Keratinocyte (primary cell): Measurements from ENCODE around the gene PRKCA. TPM values are rescaled to one million over a fixed set of nuclear protein-coding genes. Genes with fewer than 3 reads are reported as not detected.

Experiments used
- DNase-seq: peaks from one replicate; pipeline ENCODE4 v3.0.0-alpha.2; 2011; ENCODE audit warnings: low read depth, missing footprints, low spot score
- FAIRE-seq: peaks from 2 replicates; lab custom pipeline; 2011; peaks lifted over from hg19 to GRCh38; lab: Jason Lieb, UNC
- H2AFZ ChIP-seq: 2 replicates; pipeline ENCODE4 v1.6.0; 2012; ENCODE audit warnings: low read length, control low read depth, inconsistent platforms; ENCODE audit not compliant: control insufficient read depth
- H3K27ac ChIP-seq: 2 replicates; pipeline ENCODE4 v1.5.1; 2011; ENCODE audit warnings: low read length; ENCODE audit not compliant: control insufficient read depth, insufficient read depth
- H3K27me3 ChIP-seq: 3 replicates; pipeline ENCODE4 v1.6.0; 2011; ENCODE audit warnings: low read length; ENCODE audit not compliant: control insufficient read depth, insufficient read depth; ENCODE audit errors: extremely low read depth
- H3K36me3 ChIP-seq, 2 experiments: 2 replicates in 1 of 2; 3 replicates in 1 of 2; pipeline ENCODE4 v1.5.1; 2011; ENCODE audit warnings: low read length in 2 of 2, mild to moderate bottlenecking in 1 of 2; ENCODE audit not compliant: control insufficient read depth in 2 of 2, insufficient read depth in 2 of 2; ENCODE audit errors: extremely low read depth in 1 of 2
- H3K4me1 ChIP-seq: 3 replicates; pipeline ENCODE4 v1.5.1; 2011; ENCODE audit warnings: low read length; ENCODE audit not compliant: control insufficient read depth, insufficient read depth; ENCODE audit errors: extremely low read depth
- H3K4me2 ChIP-seq: 3 replicates; pipeline ENCODE4 v1.6.0; 2011; ENCODE audit warnings: low read depth, low read length; ENCODE audit not compliant: control insufficient read depth, insufficient read depth; ENCODE audit errors: extremely low read depth
- H3K4me3 ChIP-seq, 3 experiments: fragments of 200-600 bp in 1 of 3; sonication (generic) in 1 of 3; 2 replicates in 2 of 3; 3 replicates in 1 of 3; pipeline ENCODE4 v1.5.1; 2011 to 2016; ENCODE audit warnings: low read length in 3 of 3, mild to moderate bottlenecking in 3 of 3, control low read depth in 2 of 3, inconsistent platforms in 1 of 3, low read depth in 1 of 3, mixed read lengths in 1 of 3, mixed run types in 1 of 3, moderate library complexity in 1 of 3; ENCODE audit not compliant: control insufficient read depth in 2 of 3, insufficient read depth in 2 of 3; ENCODE audit errors: extremely low read depth in 1 of 3
- H3K79me2 ChIP-seq: 2 replicates; pipeline ENCODE4 v1.6.0; 2012; ENCODE audit warnings: low read length; ENCODE audit not compliant: control insufficient read depth, insufficient read depth
- H3K9ac ChIP-seq: 3 replicates; pipeline ENCODE4 v1.6.0; 2011; ENCODE audit warnings: low read length; ENCODE audit not compliant: control insufficient read depth, insufficient read depth; ENCODE audit errors: extremely low read depth
- H3K9me1 ChIP-seq: 3 replicates; pipeline ENCODE4 v1.6.0; 2011; ENCODE audit warnings: low read length; ENCODE audit not compliant: control insufficient read depth, insufficient read depth; ENCODE audit errors: extremely low read depth
- H3K9me3 ChIP-seq: 2 replicates; pipeline ENCODE4 v1.5.1; 2012; ENCODE audit warnings: low read depth, low read length; ENCODE audit not compliant: control insufficient read depth
- H4K20me1 ChIP-seq: 3 replicates; pipeline ENCODE4 v1.6.0; 2011; ENCODE audit warnings: low read length; ENCODE audit not compliant: control insufficient read depth, insufficient read depth; ENCODE audit errors: extremely low read depth
- CTCF ChIP-seq, 3 experiments: IDR thresholded peaks in 1 of 3; conservative IDR thresholded peaks in 1 of 3; optimal IDR thresholded peaks in 1 of 3; 2 replicates in 2 of 3; 3 replicates in 1 of 3; pipeline versions ENCODE3 to v1.5.1; 2011; ENCODE audit warnings: low read length in 3 of 3, mild to moderate bottlenecking in 3 of 3, moderate library complexity in 2 of 3, control low read depth in 1 of 3, inconsistent platforms in 1 of 3; ENCODE audit not compliant: insufficient read depth in 2 of 3; ENCODE audit errors: extremely low read depth in 1 of 3
- EZH2 ChIP-seq: IDR thresholded peaks from one replicate; pipeline ENCODE4 v1.6.1; 2012; ENCODE audit warnings: inconsistent platforms, mild to moderate bottlenecking, low read length, moderate library complexity
- dilution Hi-C: fragments of 300-500 bp; cut with MboI; formaldehyde crosslinking; loops from one replicate; pipeline ENCODE4 v1.7.0; 2020; ENCODE audit warnings: low sequenced_read_pairs; ENCODE audit not compliant: extremely low pct_ligation_motif_present
- polyA plus RNA-seq, 5 experiments: library from polyadenylated mRNA; depleted of rRNA in 3 of 5; stranded (reverse) in 3 of 5; stranded (forward) in 1 of 5; unstranded in 1 of 5; fragments of >200 nt; gene quantifications; 1 replicate in 1 of 5; 2 replicates in 3 of 5; 3 replicates in 1 of 5; pipeline versions ENCODE4 v1.2.1 to v1.2.3, GENCODE V29; 2011 to 2012; ENCODE audit warnings: missing spikeins in 2 of 5, low read depth in 1 of 5, low replicate concordance in 1 of 5

Gene PRKCA
- polyA plus RNA-seq, 1 donor (not counting 4 experiments of a cell fraction or from before 2014, with no cell fraction given): 3.6 TPM

- Histone ChIP-seq H3K36me3 (no peaks in the 10 kb centered on the region), H3K4me2 (no peak overlapping the region), H2AFZ (no peak overlapping the region), H3K27ac (no peak overlapping the region), H3K4me3 (no peak overlapping the region), H3K9ac (no peak overlapping the region), H3K27me3 (peaks cover 5% of the 10 kb centered on the region), H3K9me1 (no peaks in the 10 kb centered on the region), H3K9me3 (no peaks in the 10 kb centered on the region), H4K20me1 (no peaks in the 10 kb centered on the region), H3K79me2 (no peaks in the 10 kb centered on the region), H3K4me1 (no peaks in the 10 kb centered on the region)
- dilution Hi-C loops: no loop called here
- DNase-seq (no peak), FAIRE-seq (no peak)
- TF ChIP-seq EZH2 (no peak), CTCF (optimal IDR thresholded peaks at IDR 0.05 in 1 of 3, IDR thresholded peaks at IDR 0.05 in 1 of 3, conservative IDR thresholded peaks at IDR 0.05 in 1 of 3; ENCODE audit: extremely low read depth in 1 of 3, insufficient read depth in 2 of 3, low read length in 3 of 3) (no peak)
Observed at GRCh38 chr17:66843627-66844026, 541.2 kb downstream of the PRKCA start.

- FAIRE-seq: no peak
- H3K4me2 ChIP-seq: no peak overlapping the region
Observed at GRCh38 chr17:66847704-66848103, 545.3 kb downstream of the PRKCA start.

More at GRCh38 chr17:66847704-66848103, 545.3 kb downstream of the PRKCA start:
- dilution Hi-C loops: no loop called here
- no peaks in the 10 kb centered on the region for H4K20me1 ChIP-seq
- DNase-seq: no peak
- H3K79me2 ChIP-seq: no peaks in the 10 kb centered on the region
- H3K27me3 ChIP-seq: no peaks in the 10 kb centered on the region
- H3K9ac ChIP-seq: no peak overlapping the region
- no peaks in the 10 kb centered on the region for H3K9me1 ChIP-seq
- H3K4me1 ChIP-seq: no peaks in the 10 kb centered on the region
- H3K4me3 ChIP-seq: no peak overlapping the region
- no peaks in the 10 kb centered on the region for H3K9me3 ChIP-seq
- no peaks in the 10 kb centered on the region for H3K36me3 ChIP-seq
- no peak overlapping the region for H3K27ac ChIP-seq
- TF ChIP-seq CTCF (optimal IDR thresholded peaks at IDR 0.05 in 1 of 3, IDR thresholded peaks at IDR 0.05 in 1 of 3, conservative IDR thresholded peaks at IDR 0.05 in 1 of 3; ENCODE audit: extremely low read depth in 1 of 3, insufficient read depth in 2 of 3, low read length in 3 of 3) (no peak), EZH2 (no peak)
- no peak overlapping the region for H2AFZ ChIP-seq
